Activated T-helper 1 cell treated with anti-CD3 and anti-CD28 coated beads, Interleukin-2, amount 50 U/mL, for 16 hours (primary cell): ENCODE measurements around the gene NUTM1.
"Not testable (repeated sequence)": the region's sequence is repeated elsewhere in the genome, so short reads cannot be mapped to it uniquely, and the experiment has no call there.

ENCODE experiments used
- DNase-seq, 2 donors: peaks; one replicate each; pipeline ENCODE4 v3.0.0-alpha.2; 2020; ENCODE audit warnings: low read depth in 1 of 2, low spot score in 1 of 2

NUTM1 gene

GRCh38 chr15:34362047-34362773, 19.1 kb downstream of the NUTM1 start:
- DNase-seq: no peak

- no peak for DNase-seq
Observed at GRCh38 chr15:34364041-34364440, 20.9 kb downstream of the NUTM1 start.

GRCh38 chr15:34365091-34365825, 22.1 kb downstream of the NUTM1 start:
- DNase-seq: no peak

GRCh38 chr15:34365836-34366235, 22.7 kb downstream of the NUTM1 start:
- no peak for DNase-seq

- DNase-seq: peak in 1 of 2 donors; percentile 15
Observed at GRCh38 chr15:34366271-34367065, 23.4 kb downstream of the NUTM1 start.

GRCh38 chr15:34367101-34368081, 24.3 kb downstream of the NUTM1 start, which contains the start of gene LPCAT4:
LPCAT4 (minus strand) TSS chr15:34367196; CDS start chr15:34367100, 96 bp downstream.
- DNase-seq: peak; percentile 76 to 79

- no peak for DNase-seq
Observed at GRCh38 chr15:34370129-34370528, 27.0 kb downstream of the NUTM1 start.

- DNase-seq: no peak
Observed at GRCh38 chr15:34370643-34371042, 27.5 kb downstream of the NUTM1 start.

- no peak for DNase-seq
Observed at GRCh38 chr15:34373951-34374350, 30.8 kb downstream of the NUTM1 start.

GRCh38 chr15:34374816-34375215, 31.7 kb downstream of the NUTM1 start:
- DNase-seq: no peak

GRCh38 chr15:34375541-34375940, 32.4 kb downstream of the NUTM1 start:
- DNase-seq: not testable (repeated sequence)

- DNase-seq: no peak
Observed at GRCh38 chr15:34376856-34377255, 33.7 kb downstream of the NUTM1 start.

- DNase-seq: not testable (repeated sequence)
Observed at GRCh38 chr15:34380491-34380890, 37.4 kb downstream of the NUTM1 start.

- DNase-seq: not testable (repeated sequence)
Observed at GRCh38 chr15:34381829-34382521, 38.9 kb downstream of the NUTM1 start.

GRCh38 chr15:34389594-34390086, 46.5 kb downstream of the NUTM1 start:
- not testable (repeated sequence) for DNase-seq

GRCh38 chr15:34392981-34393380, 49.9 kb downstream of the NUTM1 start:
- DNase-seq: not testable (repeated sequence)

GRCh38 chr15:34397637-34398259, 54.6 kb downstream of the NUTM1 start:
- DNase-seq: not testable (repeated sequence)

- DNase-seq: not testable (repeated sequence)
Observed at GRCh38 chr15:34403160-34403598, 60.1 kb downstream of the NUTM1 start.

- not testable (repeated sequence) for DNase-seq
Observed at GRCh38 chr15:34403899-34404298, 60.8 kb downstream of the NUTM1 start.
